Measurements from ENCODE around the gene CPNE4.
"Not testable (repeated sequence)": the region's sequence is repeated elsewhere in the genome, so short reads cannot be mapped to it uniquely, and the experiment has no call there.

CPNE4 gene

GRCh38 chr3:132016061-132017041, 18.5 kb downstream of the CPNE4 start:
- no peak for DNase-seq

- no peak for DNase-seq
Measured at GRCh38 chr3:132014105-132014504, 20.7 kb downstream of the CPNE4 start.

- DNase-seq: no peak
Measured at GRCh38 chr3:132009241-132009640, 25.6 kb downstream of the CPNE4 start.

- no peak for DNase-seq
Measured at GRCh38 chr3:132008837-132009236, 26.0 kb downstream of the CPNE4 start.

- no peak for DNase-seq
Measured at GRCh38 chr3:132007617-132008016, 27.2 kb downstream of the CPNE4 start.

GRCh38 chr3:132006605-132007204, 28.1 kb downstream of the CPNE4 start:
- DNase-seq: peak; percentile 10

- no peak for DNase-seq
Measured at GRCh38 chr3:132004571-132004970, 30.2 kb downstream of the CPNE4 start.

- no peak for DNase-seq
Measured at GRCh38 chr3:132003685-132004084, 31.1 kb downstream of the CPNE4 start.

GRCh38 chr3:132001999-132002398, 32.8 kb downstream of the CPNE4 start:
- DNase-seq: no peak

GRCh38 chr3:132001036-132001435, 33.8 kb downstream of the CPNE4 start:
- no peak for DNase-seq

GRCh38 chr3:131998027-131998426, 36.8 kb downstream of the CPNE4 start:
- DNase-seq: no peak

GRCh38 chr3:131995891-131996290, 38.9 kb downstream of the CPNE4 start:
- no peak for DNase-seq

GRCh38 chr3:131989318-131989717, 45.5 kb downstream of the CPNE4 start:
- DNase-seq: no peak

GRCh38 chr3:131988209-131988608, 46.6 kb downstream of the CPNE4 start:
- no peak for DNase-seq

- no peak for DNase-seq
Measured at GRCh38 chr3:131983689-131984088, 51.1 kb downstream of the CPNE4 start.

- no peak for DNase-seq
Measured at GRCh38 chr3:131981323-131981722, 53.5 kb downstream of the CPNE4 start.

- DNase-seq: no peak
Measured at GRCh38 chr3:131976448-131976847, 58.4 kb downstream of the CPNE4 start.

- no peak for DNase-seq
Measured at GRCh38 chr3:131975047-131975446, 59.8 kb downstream of the CPNE4 start.

GRCh38 chr3:131973731-131974130, 61.1 kb downstream of the CPNE4 start:
- no peak for DNase-seq

- no peak for DNase-seq
Measured at GRCh38 chr3:131972550-131972949, 62.3 kb downstream of the CPNE4 start.

GRCh38 chr3:131972091-131972490, 62.7 kb downstream of the CPNE4 start:
- no peak for DNase-seq

GRCh38 chr3:131963442-131963841, 71.4 kb downstream of the CPNE4 start:
- DNase-seq: not testable (repeated sequence)

GRCh38 chr3:131962982-131963381, 71.8 kb downstream of the CPNE4 start:
- DNase-seq: no peak

- DNase-seq: no peak
Measured at GRCh38 chr3:131960324-131960723, 74.5 kb downstream of the CPNE4 start.

All from NCI-H1092 treated with DMSO at 0.1 percent for 48 hours (cell line).